ENCODE results near the gene SCYGR8.
A peak's percentile ranks its signal among the peaks of the same experiment; 100 is the strongest.

Gene SCYGR8

GRCh38 chr2:227761740-227762476, 16.2 kb downstream of the SCYGR8 start:
- DNase-seq (ENCODE audit: low read depth in 2 of 2): no peak

- DNase-seq (ENCODE audit: low read depth in 2 of 2): no peak
Observed at GRCh38 chr2:227765788-227766372, 20.2 kb downstream of the SCYGR8 start.

- peak; percentile 21 to 36 for DNase-seq (ENCODE audit: low read depth in 2 of 2)
Observed at GRCh38 chr2:227766373-227766883, 20.7 kb downstream of the SCYGR8 start.

- DNase-seq (ENCODE audit: low read depth in 2 of 2): no peak
Observed at GRCh38 chr2:227767830-227768229, 22.1 kb downstream of the SCYGR8 start.

- no peak for DNase-seq (ENCODE audit: low read depth in 2 of 2)
Observed at GRCh38 chr2:227772197-227772661, 26.5 kb downstream of the SCYGR8 start.

- DNase-seq (ENCODE audit: low read depth in 2 of 2): no peak
Observed at GRCh38 chr2:227772932-227773331, 27.2 kb downstream of the SCYGR8 start.

- DNase-seq (ENCODE audit: low read depth in 2 of 2): no peak
Observed at GRCh38 chr2:227774011-227774624, 28.4 kb downstream of the SCYGR8 start.

GRCh38 chr2:227774895-227775842, 29.5 kb downstream of the SCYGR8 start:
- no peak for DNase-seq (ENCODE audit: low read depth in 2 of 2)

- DNase-seq (ENCODE audit: low read depth in 2 of 2): no peak
Observed at GRCh38 chr2:227780981-227781615, 35.4 kb downstream of the SCYGR8 start.

GRCh38 chr2:227781841-227782240, 36.1 kb downstream of the SCYGR8 start:
- no peak for DNase-seq (ENCODE audit: low read depth in 2 of 2)

- no peak for DNase-seq (ENCODE audit: low read depth in 2 of 2)
Observed at GRCh38 chr2:227782804-227783203, 37.1 kb downstream of the SCYGR8 start.

- DNase-seq (ENCODE audit: low read depth in 2 of 2): no peak
Observed at GRCh38 chr2:227783404-227784138, 37.9 kb downstream of the SCYGR8 start.

- no peak for DNase-seq (ENCODE audit: low read depth in 2 of 2)
Observed at GRCh38 chr2:227785293-227785692, 39.6 kb downstream of the SCYGR8 start.

- DNase-seq (ENCODE audit: low read depth in 2 of 2): no peak
Observed at GRCh38 chr2:227788561-227789018, 42.9 kb downstream of the SCYGR8 start.

- no peak for DNase-seq (ENCODE audit: low read depth in 2 of 2)
Observed at GRCh38 chr2:227789803-227790202, 44.1 kb downstream of the SCYGR8 start.

GRCh38 chr2:227793148-227793712, 47.5 kb downstream of the SCYGR8 start:
- DNase-seq (ENCODE audit: low read depth in 2 of 2): no peak

All from stimulated activated CD8-positive, alpha-beta memory T cell treated with anti-CD3 and anti-CD28 coated beads, Interleukin-15, amount 100 ng/mL, for 48 hours (primary cell).